GM18870 (cell line): ENCODE results near the gene FAM117A.
A peak's percentile ranks its signal among the peaks of the same experiment; 100 is the strongest.
"Not testable (repeated sequence)": the region's sequence is repeated elsewhere in the genome, so short reads cannot be mapped to it uniquely, and the experiment has no call there.

Experiments used
- ATAC-seq: cut with Tn5 transposase; IDR thresholded peaks from one replicate; pipeline ENCODE4 v1.9.1; 2021; ENCODE audit warnings: moderate library complexity; ENCODE audit not compliant: unreplicated experiment

The FAM117A gene

DNA sequence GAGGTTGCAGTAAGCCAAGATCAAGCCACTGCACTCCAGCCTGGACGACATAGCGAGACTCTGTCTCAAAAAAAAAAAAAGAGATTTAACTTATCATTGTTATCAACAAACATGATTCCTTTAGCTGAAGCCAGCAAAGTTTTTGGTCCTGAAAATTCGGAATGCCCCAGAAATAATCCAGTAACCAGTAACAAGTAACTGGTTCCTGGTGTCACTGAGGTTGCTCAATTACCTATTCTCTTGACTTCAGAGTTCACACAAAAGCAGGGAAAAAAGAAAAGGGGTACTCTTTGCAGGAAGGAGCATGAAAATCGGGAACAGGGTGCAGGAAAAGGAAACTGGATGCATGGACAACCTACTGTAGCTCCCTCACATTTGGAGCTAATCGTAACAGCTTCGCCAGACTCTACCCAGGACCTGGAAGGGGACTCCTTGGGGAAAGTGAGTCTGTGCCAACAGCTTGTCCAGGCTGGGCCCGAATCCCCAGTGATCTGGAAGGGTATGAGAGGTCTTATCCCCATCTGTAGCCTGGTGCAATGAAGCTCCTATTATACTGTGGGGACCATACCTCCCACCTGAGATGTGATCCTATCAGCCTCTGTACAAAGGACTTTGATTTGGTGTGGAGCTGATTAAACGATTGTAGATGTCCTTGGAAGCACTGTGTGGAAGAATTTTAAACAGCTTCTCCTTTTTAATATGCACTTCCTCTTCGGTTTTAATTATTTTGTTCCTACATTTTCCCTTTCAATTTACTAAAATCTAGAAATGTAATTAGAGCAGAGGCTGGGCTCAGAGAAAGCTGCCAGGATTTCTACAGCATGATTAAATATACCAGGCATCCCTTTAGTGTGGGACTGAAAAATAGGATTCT is 82.6 kb downstream of the FAM117A start:
- ATAC-seq = no peak

DNA sequence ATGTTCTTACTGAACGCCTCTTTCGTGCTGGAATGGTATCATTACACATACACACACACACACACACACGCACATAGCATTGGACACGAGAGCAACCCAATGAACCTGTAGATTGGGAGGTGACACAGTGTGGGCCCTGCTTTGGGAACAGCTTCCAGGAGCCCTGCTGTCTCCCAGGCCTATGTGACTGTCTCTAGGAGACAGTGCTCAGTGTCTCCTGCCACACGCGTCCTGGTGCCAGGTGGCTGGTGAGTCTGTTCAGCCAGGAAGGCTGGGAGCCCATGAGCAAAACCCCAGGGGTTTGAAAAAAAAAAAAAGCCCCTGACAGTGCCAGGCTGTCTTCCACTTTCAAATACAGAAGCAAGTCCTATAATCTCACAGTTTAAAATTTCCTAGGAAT is 83.6 kb downstream of the FAM117A start:
- no peak for ATAC-seq

DNA sequence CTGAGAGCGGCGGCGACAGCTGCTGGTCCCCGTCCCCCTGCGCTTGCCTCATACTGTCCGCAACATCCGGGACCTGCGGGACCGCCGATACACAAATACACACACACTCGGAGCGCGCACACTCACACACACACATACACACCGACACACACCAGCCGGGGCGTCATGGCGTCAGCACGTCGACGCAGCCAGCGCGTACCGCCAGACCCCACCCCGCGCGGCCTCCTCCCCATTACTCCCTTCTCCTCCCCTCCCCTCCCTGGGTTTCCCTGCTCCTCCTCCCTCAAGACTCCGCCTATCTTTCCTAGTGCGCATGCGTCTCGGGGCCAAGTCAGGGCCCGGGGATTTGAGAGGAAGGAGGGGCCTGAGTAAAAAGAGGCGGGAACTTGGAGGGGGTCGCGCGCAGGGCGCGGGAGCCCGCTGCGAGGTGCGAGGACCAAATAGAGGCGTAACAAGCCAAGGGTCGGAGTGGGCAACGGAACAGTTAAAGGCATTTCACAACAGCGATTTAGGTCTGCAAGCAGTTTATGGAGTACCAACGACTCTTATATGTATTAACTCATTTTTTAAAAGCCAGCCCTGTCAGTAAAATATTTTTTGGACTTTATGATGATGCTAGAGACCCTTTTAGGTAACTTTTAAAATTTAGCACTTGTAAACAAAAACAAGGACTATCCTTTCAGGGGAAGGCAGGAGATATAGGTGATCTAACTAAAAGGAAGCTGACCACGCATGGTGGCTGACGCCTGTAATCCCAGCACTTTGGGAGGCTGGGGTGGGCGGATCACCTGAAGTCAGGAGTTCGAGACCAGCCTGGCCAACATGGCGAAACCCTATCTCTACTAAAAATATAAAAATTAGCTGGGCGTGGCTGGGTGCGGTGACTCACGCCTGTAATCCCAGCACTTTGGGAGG is 85.7 kb downstream of the FAM117A start, which contains the start of gene SPOP:
TSS of gene SPOP (minus strand) at position 165 of the 915 bp plus-strand sequence. CDS start 55,287 bp downstream, outside the sequence.
- ATAC-seq = peak; percentile 52

DNA sequence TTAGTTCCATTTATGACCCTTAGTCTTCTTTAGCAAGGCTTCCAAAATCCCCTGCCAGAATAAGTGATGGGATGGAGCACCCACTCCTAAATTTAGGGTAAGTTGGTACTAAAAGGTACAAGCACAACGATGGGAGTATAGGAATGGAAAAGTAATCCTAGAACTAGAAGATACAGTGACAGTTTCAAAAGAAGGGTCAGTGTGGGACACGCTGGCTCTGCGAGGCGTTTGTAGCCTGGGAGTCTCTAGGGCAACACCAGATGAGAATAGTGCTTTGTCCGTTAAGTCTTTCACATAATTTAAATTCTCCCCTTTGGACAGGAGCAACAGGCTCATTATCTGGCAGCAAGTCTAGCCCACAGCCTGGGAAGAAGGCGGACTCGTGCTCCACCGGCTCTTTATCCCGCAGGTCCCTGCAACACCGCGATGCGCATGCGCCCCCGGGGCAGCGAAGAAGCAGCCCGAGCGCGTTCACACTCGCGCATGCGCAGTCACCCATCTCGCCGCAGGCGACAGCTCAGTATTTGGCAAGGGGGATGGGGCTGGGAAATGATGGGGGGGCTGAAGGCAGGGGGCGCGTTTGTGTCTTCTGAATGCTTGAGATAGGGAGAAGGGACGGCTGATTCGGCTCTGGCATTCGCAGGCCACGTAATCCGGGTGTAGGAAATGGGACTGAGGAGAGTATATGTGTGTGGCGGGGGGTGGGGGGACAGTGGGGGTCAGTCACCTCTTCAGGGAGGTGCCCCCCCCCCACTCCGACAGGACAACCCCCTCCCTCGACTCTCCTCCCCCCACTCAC is 86.6 kb downstream of the FAM117A start:
- ATAC-seq = peak; percentile 34

DNA sequence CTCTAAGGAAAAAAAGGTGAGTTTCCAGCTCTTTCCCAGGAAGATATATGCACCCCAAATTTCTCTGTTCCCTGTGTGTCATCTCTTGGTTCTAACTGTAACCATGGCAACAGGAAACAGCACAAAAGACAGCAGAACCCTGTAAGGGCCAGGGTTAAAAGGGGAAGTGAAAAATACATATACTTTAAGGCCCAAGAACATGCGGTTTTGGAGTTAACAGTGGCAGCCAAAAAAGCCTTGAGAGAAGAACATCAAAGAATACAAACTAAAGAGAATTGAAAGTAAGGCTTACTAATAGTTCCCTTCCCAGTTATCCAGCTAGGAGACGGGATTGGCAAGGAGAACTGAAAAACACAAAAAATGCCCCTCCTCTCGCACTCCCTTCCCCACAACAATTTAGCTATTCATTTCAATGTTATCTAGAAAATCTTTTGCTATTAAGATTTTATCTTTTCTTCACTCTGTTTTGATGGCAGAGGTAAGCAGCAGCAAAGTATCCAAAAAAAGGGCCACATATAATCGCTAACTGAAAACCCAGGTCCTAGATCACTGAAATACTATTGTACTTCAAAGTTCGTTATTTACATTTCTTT is 87.6 kb downstream of the FAM117A start:
- ATAC-seq = peak; percentile 66

DNA sequence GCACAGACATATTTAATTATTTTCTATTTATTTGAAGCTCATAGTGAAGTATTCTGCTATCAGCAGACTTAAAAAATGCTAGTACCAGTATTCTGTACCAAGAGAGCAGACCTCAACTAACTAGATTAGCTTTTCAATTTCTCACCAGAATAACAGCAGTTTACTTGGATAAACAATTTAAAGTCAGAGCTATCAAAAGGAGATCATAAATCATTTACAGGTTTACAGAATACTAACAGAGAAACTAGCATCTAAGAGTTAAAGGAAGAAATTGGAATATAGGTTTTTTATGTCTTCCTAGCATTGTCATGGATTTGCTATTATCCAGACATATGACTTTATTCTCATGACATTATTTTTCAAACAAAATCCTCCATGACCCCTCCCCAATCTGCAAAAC is 89.4 kb downstream of the FAM117A start:
- ATAC-seq = no peak

DNA sequence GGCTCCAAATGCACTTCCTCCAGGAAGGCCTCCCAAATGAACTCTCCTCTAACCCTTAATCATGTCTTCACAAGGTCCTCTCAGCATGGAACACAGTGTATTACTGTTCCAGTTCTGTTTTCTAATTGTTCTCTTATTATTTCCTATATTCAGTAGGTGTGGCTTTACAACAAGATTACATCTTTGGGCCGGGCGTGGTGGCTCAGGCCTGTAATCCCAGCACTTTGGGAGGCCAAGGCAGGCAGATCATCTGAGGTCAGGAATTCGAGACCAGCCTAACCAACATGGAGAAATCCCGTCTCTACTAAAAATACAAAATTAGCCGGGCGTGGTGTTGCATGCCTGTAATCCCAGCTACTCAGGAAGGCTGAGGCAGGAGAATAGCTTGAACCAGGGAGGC is 90.3 kb downstream of the FAM117A start:
- not testable (repeated sequence) for ATAC-seq

DNA sequence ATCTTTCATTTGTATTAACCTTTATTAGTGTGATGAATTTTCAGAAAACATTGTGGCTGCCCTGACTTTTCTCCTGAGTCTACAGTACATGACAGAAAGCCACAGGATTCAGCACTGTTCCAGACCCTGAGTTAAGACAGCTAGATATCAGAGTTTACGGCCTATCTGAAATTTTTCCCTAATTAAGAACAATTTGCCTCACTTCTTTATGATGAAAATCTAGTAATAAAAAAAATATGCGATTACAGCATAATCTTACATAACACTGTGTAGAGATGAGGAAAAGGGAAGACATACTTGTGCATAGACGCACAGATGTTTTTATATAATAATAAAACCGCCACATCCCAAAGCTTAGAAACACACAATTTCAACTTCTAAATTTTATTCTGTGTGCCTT is 93.3 kb downstream of the FAM117A start:
- no peak for ATAC-seq

DNA sequence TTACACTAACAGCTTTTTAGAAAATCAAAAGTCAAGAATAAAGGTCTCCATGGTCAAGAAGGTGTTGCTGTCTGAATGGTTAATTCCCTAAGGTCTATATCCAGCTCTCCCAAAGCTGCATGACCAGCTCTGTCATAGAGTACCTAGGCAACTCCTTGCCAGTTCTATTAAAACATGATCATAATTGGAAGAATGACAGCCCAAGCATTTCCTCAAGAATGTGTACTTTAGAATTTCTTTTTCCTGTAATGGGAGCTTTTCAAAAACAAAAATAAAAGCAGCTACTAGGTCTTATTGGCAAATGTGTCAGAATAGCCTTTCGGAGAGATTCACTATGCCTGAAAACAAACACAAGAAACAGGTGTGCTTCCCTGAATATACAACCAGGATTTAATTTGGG is 93.9 kb downstream of the FAM117A start:
- ATAC-seq = no peak

DNA sequence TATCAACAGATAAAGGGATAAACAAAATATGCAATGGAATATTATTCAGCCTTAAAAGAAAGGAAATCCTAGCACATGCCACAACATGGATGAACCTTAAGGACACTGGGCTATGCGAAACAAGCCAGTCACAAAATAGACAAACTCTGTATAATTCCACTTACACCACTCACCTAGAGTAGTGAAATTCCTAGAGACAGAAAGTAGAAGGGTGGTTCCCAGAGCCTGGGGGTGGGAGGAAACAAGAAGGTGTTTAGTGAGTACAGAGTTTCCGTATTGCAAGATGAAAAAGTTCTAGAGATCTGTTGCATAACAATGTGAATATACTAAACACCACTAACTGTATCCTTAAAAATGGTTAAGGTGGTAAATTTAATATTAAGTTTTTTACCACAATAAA is 96.1 kb downstream of the FAM117A start:
- no peak for ATAC-seq

DNA sequence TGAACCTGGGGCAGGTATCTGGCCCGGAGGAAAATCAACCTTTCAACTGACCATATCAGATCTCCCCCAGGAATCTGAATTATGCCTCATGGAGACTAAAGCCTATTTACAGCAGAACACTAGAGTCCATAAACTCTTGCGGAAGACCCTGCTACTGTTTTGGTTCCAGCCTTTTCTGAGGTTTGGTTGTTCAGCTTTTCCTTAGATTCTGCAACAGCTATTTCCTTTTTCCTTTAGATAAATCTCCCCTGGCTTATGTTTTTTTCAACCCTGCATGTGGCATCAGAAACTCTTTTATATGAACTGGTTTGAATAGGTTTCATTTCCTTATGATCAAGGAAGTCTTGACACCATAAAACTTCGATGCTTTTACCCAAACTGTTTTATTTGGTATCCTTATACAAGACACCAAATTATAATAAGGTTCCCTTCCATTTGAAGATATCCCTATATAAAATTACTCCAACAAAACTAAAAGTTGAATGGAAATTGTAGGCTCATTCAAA is 99.2 kb downstream of the FAM117A start:
- no peak for ATAC-seq
